ENCODE measurements around the gene TMEM250. TPM values are rescaled to one million over a fixed set of nuclear protein-coding genes. Genes with fewer than 3 reads are reported as not detected.
"Not testable (repeated sequence)": the region's sequence is repeated elsewhere in the genome, so short reads cannot be mapped to it uniquely, and the experiment has no call there.

Gene TMEM250
- total RNA-seq, 1 donor from 2014 or later: 51.4 TPM

GRCh38 chr9:136114610-136115009 lies 4.1 kb downstream of the TMEM250 start:
- intact Hi-C loops (cut with micrococcal nuclease): no loop called here

- intact Hi-C loops (cut with micrococcal nuclease): no loop called here
Observed at GRCh38 chr9:136112541-136112940, 6.1 kb downstream of the TMEM250 start.

- intact Hi-C loops (cut with micrococcal nuclease): no loop called here
Observed at GRCh38 chr9:136111910-136112309, 6.8 kb downstream of the TMEM250 start.

- intact Hi-C loops (cut with micrococcal nuclease): no loop called here
Observed at GRCh38 chr9:136111190-136111589, 7.5 kb downstream of the TMEM250 start.

- intact Hi-C loops (cut with micrococcal nuclease): no loop called here
Observed at GRCh38 chr9:136110082-136111061, 8.3 kb downstream of the TMEM250 start.

- intact Hi-C loops (cut with micrococcal nuclease): loop anchor here (1.0 to 2.0 kb wide), 3 partner anchors 9 to 148 kb away; partner anchors contain the start of genes NACC2, TMEM250 and UBAC1
Observed at GRCh38 chr9:136109351-136110081, 9.2 kb downstream of the TMEM250 start.

- intact Hi-C loops (cut with micrococcal nuclease): loop anchor here (1.0 to 2.0 kb wide), 3 partner anchors 10 to 147 kb away; partner anchors contain the start of genes NACC2, TMEM250 and UBAC1
Observed at GRCh38 chr9:136108648-136109266, 9.9 kb downstream of the TMEM250 start.

GRCh38 chr9:136107953-136108647 lies 10.6 kb downstream of the TMEM250 start:
- intact Hi-C loops (cut with micrococcal nuclease): loop anchor here (2.0 kb wide), 1 partner anchor 13 kb away; the partner anchor contains the start of gene NACC2

- intact Hi-C loops (cut with micrococcal nuclease): no loop called here
Observed at GRCh38 chr9:136107155-136107952, 11.3 kb downstream of the TMEM250 start.

GRCh38 chr9:136105398-136106135 lies 13.1 kb downstream of the TMEM250 start:
- intact Hi-C loops (cut with micrococcal nuclease): no loop called here

GRCh38 chr9:136104916-136105315 lies 13.8 kb downstream of the TMEM250 start:
- intact Hi-C loops (cut with micrococcal nuclease): no loop called here

- intact Hi-C loops (cut with micrococcal nuclease): no loop called here
Observed at GRCh38 chr9:136104488-136104800, 14.2 kb downstream of the TMEM250 start.

GRCh38 chr9:136103651-136104487 lies 14.8 kb downstream of the TMEM250 start:
- intact Hi-C loops (cut with micrococcal nuclease): no loop called here

GRCh38 chr9:136101615-136102074 lies 17.0 kb downstream of the TMEM250 start:
- intact Hi-C loops (cut with micrococcal nuclease): not testable (repeated sequence)

- intact Hi-C loops (cut with micrococcal nuclease): no loop called here
Observed at GRCh38 chr9:136100700-136101614, 17.7 kb downstream of the TMEM250 start.

GRCh38 chr9:136099542-136099941 lies 19.1 kb downstream of the TMEM250 start:
- intact Hi-C loops (cut with micrococcal nuclease): no loop called here

GRCh38 chr9:136098844-136099243 lies 19.8 kb downstream of the TMEM250 start:
- intact Hi-C loops (cut with micrococcal nuclease): no loop called here

All from T-helper 2 cell treated with Interferon-gamma antibody and Interleukin-4, amounts not matched to agents 100 ng/mL and 5 ng/mL, for 36 hours (primary cell).